NCI-H1436 treated with DMSO at 0.1 percent for 48 hours (cell line): ENCODE results near the gene CT45A9.
"Not testable (repeated sequence)": the region's sequence is repeated elsewhere in the genome, so short reads cannot be mapped to it uniquely, and the experiment has no call there.

Experiments
- DNase-seq: peaks from one replicate; lab custom pipeline; 2025; lab: John Stamatoyannopoulos, UW

The CT45A9 gene, protein sequence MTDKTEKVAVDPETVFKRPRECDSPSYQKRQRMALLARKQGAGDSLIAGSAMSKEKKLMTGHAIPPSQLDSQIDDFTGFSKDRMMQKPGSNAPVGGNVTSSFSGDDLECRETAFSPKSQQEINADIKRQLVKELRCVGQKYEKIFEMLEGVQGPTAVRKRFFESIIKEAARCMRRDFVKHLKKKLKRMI

DNA sequence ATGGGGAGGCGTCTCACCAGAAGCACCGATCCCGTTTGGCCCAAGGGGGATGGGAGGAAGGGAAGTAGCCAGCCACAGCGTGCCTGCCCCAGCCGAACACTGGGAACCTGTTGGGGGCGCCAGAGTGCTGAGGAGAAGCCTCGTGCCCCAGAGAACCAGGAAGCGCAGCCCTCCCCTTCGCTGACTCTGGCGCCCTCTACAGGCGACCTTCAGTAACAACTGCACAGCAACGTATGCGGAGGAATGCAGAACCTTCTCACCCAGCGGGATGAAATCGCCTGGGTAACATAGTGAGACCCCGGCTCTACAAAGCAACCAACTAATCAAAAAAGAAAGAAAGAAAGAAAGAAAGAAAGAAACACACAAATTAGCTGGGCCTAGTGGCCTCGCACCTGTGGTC is at the start of gene CT45A9:
CT45A9 (minus strand) TSS at position 101 of the 400 bp plus-strand sequence. CDS start 3,751 bp downstream, outside the sequence.
- not testable (repeated sequence) for DNase-seq

DNA sequence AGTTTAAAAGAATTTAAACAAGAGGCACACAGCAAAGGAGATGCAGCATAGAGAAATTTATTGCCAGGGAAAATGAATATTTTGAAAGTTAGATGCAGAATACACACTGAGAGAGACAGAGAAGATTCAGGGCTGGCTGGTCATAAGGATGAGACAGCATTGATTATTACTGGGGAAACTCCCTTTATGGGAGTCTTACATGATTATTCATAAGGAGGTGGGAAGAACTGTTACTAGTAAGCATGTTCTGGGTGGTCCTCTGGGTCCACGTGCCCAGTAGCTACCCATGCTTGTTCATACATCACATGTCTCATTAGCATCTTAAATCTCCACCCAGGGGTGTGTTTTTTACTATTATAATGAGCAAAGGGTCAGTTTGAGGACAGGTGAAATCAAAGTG is 48.9 kb upstream of the CT45A9 start:
- DNase-seq = not testable (repeated sequence)

DNA sequence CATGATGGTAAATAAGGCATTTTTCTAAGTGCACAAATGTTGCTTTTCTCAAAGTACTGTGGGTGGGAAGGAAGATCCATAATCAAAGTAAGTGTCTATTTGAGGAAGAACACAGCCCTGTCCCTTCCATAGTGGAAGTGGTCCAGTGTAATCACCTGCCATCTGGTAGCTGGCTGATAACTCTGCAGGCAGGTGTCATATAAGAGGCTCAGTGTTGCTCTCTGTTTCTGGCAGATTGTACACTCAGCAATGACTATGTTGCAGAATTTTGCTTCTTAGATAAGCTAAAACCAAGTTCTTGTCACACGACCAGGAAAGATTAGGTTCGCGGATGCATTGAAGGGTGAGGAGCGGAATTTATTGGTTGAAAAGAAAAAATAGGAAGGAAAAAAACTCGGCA is 42.8 kb upstream of the CT45A9 start:
- DNase-seq = no peak

DNA sequence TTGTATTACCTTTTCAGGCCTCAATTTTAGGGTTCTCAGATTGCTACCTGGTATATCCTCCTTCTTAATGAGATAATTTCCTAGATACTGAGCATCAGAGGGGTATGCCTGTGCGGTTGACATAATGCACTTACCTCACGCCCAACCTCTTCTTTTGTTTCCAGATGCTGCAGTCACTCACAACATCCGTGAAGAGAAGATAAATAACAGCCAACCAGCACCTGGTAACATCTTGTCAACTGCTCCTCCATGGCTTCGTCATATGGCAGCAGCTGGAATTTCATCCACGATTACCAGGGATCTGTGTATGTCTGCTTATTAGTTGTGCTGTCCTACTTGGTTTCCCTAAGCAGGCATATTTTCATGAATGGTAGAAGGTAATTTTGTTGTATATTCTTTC is 38.6 kb upstream of the CT45A9 start:
- no peak for DNase-seq

DNA sequence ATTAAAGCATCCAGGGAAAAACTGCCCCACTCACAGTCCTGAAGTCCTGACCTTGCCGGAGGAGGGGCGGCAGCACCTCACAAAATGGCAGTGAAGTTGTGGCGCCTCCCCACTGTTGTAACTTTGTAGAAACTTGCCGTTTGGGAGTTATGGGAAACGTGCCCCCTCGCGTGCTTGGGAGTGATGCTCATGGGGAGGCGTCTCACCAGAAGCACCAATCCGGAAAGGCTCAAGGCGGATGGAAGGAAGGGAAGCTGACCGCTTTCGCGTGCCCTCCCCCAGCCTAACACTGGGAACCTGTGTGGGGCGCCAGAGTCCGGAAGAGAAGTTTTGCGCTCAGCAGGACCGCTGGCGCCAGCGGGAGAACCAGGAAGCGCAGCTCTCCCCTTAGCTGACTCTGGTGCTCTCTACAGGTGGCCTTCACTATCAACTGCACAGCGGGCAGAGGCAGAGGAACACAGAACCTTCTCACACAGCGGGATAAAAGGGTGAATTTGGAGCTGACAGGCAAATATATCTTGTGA is 21.7 kb upstream of the CT45A9 start, which contains the start of the genes CT45A10 and SAGE1:
CT45A10 (minus strand) TSS at position 151 of the 524 bp plus-strand sequence. CDS start 8,100 bp downstream, outside the sequence.
SAGE1 (plus strand) TSS at position 423 of the 524 bp plus-strand sequence. CDS start 2,527 bp downstream, outside the sequence.
- no peak for DNase-seq

DNA sequence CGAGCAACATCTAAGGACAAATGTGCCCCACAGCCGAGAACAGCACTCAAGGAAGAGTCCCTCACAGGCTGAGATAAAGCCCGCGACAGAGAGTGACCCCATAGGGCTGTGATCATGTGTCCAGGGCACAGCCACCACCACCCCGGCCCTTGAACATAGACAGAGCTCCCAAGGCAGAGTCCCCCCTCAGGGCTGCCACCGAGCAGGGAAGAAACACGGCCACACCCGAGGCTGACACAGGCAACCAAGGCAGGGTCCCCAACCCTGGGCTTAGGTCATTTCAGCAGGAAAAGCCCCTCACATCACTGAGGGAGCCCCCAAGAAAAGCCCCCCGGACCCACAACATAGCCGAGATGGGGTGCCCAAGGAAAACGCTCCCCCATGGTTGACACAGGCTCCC is 21.2 kb upstream of the CT45A9 start:
- no peak for DNase-seq

DNA sequence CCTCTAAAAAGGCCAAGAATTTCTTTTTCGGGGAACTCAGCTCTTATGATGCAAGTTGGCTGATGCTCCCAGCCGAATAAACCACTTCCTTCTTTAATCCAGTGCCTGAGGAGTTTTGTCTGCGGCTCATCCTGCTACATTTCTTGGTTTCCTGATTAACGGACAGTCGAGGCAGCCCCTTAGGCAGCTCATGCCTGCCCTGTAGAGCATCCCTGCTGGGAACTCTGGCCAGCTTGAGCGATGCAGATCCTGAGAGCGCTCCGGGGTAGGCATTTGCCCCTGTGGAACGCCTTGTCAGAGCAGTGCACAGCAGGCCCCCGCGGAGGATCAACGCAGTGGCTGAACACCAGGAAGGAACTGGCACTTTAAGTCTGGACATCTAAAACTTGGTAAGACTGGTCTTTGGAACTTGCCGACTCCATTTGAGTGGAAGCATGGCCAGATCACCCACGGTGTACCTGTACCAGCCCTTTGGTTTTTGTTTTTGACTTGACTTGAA is 18.5 kb upstream of the CT45A9 start:
- no peak for DNase-seq

DNA sequence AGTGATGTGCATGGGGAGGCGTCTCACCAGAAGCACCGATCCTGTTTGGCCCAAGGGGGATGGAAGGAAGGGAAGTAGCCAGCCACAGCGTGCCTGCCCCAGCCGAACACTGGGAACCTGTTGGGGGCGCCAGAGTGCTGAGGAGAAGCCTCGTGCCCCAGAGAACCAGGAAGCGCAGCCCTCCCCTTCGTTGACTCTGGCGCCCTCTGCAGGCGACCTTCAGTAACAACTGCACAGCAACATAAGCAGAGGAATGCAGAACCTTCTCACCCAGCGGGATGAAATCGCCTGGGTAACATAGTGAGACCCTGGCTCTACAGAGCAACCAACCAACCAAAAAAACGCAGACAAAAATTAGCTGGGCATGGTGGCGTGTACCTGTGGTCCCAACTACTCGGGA is 17.4 kb upstream of the CT45A9 start:
- DNase-seq = not testable (repeated sequence)

DNA sequence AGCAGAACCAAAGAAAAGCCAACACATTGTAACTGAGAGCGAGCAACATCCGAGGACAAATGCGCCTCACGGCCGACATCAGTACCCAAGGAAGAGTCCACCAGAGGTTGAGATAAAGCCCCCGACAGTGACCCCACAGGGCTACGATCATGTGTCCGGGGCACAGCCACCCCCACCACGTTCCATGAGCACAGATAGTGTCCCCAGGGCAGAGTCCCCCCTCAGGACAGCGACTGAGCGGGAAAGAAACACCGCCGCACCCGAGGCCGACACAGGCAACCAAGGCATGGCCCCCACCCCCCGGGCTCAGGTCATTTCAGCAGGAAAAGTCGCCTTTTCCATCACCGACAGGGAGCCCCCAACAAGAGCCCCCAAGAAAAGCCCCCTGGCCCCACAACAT is 16.6 kb upstream of the CT45A9 start:
- DNase-seq = not testable (repeated sequence)

DNA sequence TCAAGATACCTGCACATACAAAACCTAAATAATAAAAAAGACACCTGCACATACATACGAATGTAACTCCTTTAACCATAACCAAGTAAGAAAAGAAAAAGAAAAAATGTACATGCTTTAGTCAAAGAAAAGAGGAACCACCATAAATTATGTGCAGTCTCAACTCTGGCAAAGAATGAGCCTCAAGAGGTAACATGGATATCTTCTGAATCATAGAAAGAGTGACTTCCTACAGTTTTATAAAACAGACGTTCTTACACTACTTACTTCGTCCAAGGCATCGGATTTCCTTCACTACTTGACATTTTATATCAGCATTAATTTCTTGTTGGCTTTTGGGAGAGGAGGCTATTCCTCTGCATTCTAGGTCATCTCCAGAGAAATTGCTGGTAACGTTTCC is 11.1 kb upstream of the CT45A9 start:
- DNase-seq = not testable (repeated sequence)

DNA sequence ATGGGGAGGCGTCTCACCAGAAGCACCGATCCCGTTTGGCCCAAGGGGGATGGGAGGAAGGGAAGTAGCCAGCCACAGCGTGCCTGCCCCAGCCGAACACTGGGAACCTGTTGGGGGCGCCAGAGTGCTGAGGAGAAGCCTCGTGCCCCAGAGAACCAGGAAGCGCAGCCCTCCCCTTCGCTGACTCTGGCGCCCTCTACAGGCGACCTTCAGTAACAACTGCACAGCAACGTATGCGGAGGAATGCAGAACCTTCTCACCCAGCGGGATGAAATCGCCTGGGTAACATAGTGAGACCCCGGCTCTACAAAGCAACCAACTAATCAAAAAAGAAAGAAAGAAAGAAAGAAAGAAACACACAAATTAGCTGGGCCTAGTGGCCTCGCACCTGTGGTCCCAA is 17.2 kb downstream of the CT45A9 start, which contains the start of gene CT45A8:
CT45A8 (minus strand) TSS at position 101 of the 400 bp plus-strand sequence. CDS start 3,755 bp downstream, outside the sequence.
- not testable (repeated sequence) for DNase-seq

DNA sequence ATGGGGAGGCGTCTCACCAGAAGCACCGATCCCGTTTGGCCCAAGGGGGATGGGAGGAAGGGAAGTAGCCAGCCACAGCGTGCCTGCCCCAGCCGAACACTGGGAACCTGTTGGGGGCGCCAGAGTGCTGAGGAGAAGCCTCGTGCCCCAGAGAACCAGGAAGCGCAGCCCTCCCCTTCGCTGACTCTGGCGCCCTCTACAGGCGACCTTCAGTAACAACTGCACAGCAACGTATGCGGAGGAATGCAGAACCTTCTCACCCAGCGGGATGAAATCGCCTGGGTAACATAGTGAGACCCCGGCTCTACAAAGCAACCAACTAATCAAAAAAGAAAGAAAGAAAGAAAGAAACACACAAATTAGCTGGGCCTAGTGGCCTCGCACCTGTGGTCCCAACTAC is 34.4 kb downstream of the CT45A9 start, which contains the start of gene CT45A7:
CT45A7 (minus strand) TSS at position 101 of the 400 bp plus-strand sequence. CDS start 3,747 bp downstream, outside the sequence.
- DNase-seq = not testable (repeated sequence)

DNA sequence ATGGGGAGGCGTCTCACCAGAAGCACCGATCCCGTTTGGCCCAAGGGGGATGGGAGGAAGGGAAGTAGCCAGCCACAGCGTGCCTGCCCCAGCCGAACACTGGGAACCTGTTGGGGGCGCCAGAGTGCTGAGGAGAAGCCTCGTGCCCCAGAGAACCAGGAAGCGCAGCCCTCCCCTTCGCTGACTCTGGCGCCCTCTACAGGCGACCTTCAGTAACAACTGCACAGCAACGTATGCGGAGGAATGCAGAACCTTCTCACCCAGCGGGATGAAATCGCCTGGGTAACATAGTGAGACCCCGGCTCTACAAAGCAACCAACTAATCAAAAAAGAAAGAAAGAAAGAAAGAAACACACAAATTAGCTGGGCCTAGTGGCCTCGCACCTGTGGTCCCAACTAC is 51.7 kb downstream of the CT45A9 start, which contains the start of gene CT45A2:
CT45A2 (minus strand) TSS at position 101 of the 400 bp plus-strand sequence. CDS start 3,747 bp downstream, outside the sequence.
- not testable (repeated sequence) for DNase-seq
